HEK293T (cell line): Measurements from ENCODE around the gene HIC1.

Experiments used
- BHLHE40 ChIP-seq: fragments of 450-650 bp; IDR thresholded peaks from 2 replicates; pipeline ENCODE4 v1.6.1; 2016; ENCODE audit warnings: mild to moderate bottlenecking, moderate library complexity, borderline replicate concordance
- FOXM1 ChIP-seq: fragments of 450-650 bp; IDR thresholded peaks from 2 replicates; pipeline ENCODE4 v1.6.1; 2017; ENCODE audit warnings: mild to moderate bottlenecking, borderline replicate concordance
- HDGF ChIP-seq: fragments of 450-650 bp; IDR thresholded peaks from 2 replicates; pipeline ENCODE4 v1.6.1; 2017; ENCODE audit warnings: antibody characterized with exemption, borderline replicate concordance
- NFRKB ChIP-seq: fragments of 450-650 bp; IDR thresholded peaks from 2 replicates; pipeline ENCODE4 v1.6.1; 2016; ENCODE audit warnings: mild to moderate bottlenecking, moderate library complexity
- SP1 ChIP-seq: fragments of 450-650 bp; IDR thresholded peaks from 2 replicates; pipeline ENCODE4 v1.6.1; 2017
- SUZ12 ChIP-seq: fragments of 450-650 bp; IDR thresholded peaks from 2 replicates; pipeline ENCODE4 v1.6.1; 2016; ENCODE audit warnings: mild to moderate bottlenecking
- TF ChIP-seq, protein P1 (sequence below): fragments of 450-650 bp; IDR thresholded peaks from 2 replicates; pipeline ENCODE4 v1.6.1; 2016

DNA sequence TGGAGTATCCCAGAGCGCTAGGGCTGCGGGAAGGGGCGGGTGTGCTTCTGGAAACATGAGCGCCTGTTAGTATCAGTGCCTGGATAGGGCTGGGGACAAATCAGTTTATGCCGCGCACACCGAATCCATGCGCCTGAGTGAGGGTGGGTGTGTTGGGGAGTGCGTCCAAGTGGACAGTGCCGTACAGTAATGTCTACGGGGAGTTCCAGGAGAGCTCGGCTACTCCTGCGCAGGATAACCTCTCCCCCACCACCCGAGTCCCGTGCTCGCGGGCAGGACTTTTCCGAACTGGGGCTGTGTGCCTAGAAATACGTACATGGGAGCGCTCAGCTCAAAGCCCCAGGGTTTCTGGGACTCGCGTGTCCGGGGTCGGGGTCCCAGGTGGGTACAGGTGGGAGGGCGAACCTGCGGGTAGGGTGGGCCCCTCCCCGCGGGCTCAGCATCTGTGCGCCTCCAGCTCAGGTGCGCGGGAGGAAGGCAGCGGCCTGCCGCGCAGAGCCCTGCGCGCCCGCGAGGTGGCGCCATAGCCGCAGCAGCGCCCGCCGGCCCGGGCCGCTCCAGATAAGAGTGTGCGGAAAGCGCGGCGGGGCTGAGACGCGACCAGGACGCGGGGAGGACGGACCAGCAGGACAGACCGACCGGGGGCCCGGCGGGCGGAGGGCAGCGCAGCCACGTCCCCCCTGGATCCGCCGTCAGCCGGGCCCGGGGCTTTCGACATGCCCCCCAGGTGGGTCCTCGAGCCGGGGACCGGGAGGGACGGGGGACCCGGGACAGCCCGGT, at the start of gene HIC1:
- TF ChIP-seq NFRKB, result no peak
- TF ChIP-seq SP1, result no peak
- no peak for TF ChIP-seq SUZ12
- TF ChIP-seq HDGF, result no peak
- TF ChIP-seq BHLHE40, result no peak
- no peak for TF ChIP-seq FOXM1
- TF ChIP-seq, protein P1, sequence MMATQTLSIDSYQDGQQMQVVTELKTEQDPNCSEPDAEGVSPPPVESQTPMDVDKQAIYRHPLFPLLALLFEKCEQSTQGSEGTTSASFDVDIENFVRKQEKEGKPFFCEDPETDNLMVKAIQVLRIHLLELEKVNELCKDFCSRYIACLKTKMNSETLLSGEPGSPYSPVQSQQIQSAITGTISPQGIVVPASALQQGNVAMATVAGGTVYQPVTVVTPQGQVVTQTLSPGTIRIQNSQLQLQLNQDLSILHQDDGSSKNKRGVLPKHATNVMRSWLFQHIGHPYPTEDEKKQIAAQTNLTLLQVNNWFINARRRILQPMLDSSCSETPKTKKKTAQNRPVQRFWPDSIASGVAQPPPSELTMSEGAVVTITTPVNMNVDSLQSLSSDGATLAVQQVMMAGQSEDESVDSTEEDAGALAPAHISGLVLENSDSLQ, result no peak
